BLaER1 treated with 17β-estradiol and CSF1 and Interleukin-3, amounts not matched to agents 10 nM and 100 nM (cell line): Measurements from ENCODE around the gene KRTAP4-6.
"Not testable (repeated sequence)": the region's sequence is repeated elsewhere in the genome, so short reads cannot be mapped to it uniquely, and the experiment has no call there.

ENCODE experiments used
- H3K27ac ChIP-seq, 11 experiments: shearing (Covaris generic); formaldehyde crosslinking; 2 replicates each; pipeline ENCODE4 v1.8.1; 2022
- H3K27me3 ChIP-seq, 11 experiments: shearing (Covaris generic); formaldehyde crosslinking; 2 replicates each; pipeline ENCODE4 v1.8.1; 2022
- H3K36me3 ChIP-seq, 11 experiments: shearing (Covaris generic); formaldehyde crosslinking; 2 replicates each; pipeline ENCODE4 v1.8.1; 2022
- H3K4me1 ChIP-seq, 10 experiments: shearing (Covaris generic); formaldehyde crosslinking; 2 replicates each; pipeline ENCODE4 v1.8.1; 2022
- H3K4me2 ChIP-seq, 11 experiments: shearing (Covaris generic); formaldehyde crosslinking; 2 replicates each; pipeline ENCODE4 v1.8.1; 2022
- H3K4me3 ChIP-seq, 10 experiments: shearing (Covaris generic); formaldehyde crosslinking; 2 replicates each; pipeline ENCODE4 v1.8.1; 2022
- H3K9ac ChIP-seq, 11 experiments: shearing (Covaris generic); formaldehyde crosslinking; 2 replicates each; pipeline ENCODE4 v1.8.1; 2022
- H3K9me3 ChIP-seq, 11 experiments: shearing (Covaris generic); formaldehyde crosslinking; replicated peaks in 1 of 11; 2 replicates each; pipeline ENCODE4 v1.8.1; 2022
- H4K20me1 ChIP-seq, 11 experiments: shearing (Covaris generic); formaldehyde crosslinking; 2 replicates each; pipeline ENCODE4 v1.8.1; 2022
- Cebpa-rat ChIP-seq, 11 experiments: shearing (Covaris generic); IDR thresholded peaks; 2 replicates each; pipeline ENCODE4 v1.8.1; 2022

The KRTAP4-6 gene

DNA sequence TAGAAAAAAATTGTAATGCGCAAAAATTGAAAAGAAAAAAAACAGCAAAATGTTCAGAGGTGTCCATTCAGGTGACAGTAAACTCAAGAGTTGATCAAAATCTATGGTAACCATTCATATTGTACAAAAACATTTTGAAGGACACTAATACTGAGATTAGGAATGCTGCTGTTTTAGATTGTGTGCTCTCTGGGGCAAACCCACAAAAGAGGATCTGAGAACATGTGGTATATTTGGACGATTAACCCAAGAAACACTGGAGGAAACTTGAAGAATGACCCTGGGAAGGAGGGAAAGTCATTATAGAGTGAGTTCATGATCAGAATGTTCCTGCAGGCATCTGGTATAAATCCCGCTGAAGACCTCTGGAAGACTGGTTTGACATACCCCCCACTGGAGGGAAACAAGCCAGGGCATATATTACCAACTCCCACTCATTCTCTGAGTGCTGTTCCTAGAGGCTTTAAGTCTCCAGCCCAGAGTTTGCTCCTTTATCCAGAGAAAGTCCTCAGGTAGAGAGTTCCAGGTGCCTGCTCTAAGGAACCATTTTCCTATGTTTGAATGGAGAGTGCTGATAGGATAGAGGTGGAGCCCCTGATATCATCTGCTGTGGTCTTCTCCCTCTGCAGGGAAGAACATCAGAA lies 36.5 kb upstream of the KRTAP4-6 start:
- no peak overlapping the region for H3K9ac ChIP-seq
- no peaks in the 10 kb centered on the region for H4K20me1 ChIP-seq
- peaks cover 25 to 44% (median 30%) of the 10 kb centered on the region in 10 experiments for H3K4me1 ChIP-seq
- H3K27me3 ChIP-seq: no peaks in the 10 kb centered on the region; a peak in 1 of 22 replicates
- peak overlapping the region in 7 of 11 experiments; percentile 7 to 62 (median 34); a peak in 7 of 22 replicates for H3K27ac ChIP-seq
- H3K36me3 ChIP-seq: no peaks in the 10 kb centered on the region
- no peak overlapping the region for H3K4me3 ChIP-seq
- TF ChIP-seq Cebpa-rat (IDR thresholded peaks at IDR 0.05): no peak
- H3K4me2 ChIP-seq: peak overlapping the region; percentile 74 to 95 (median 91)
- H3K9me3 ChIP-seq: peaks cover 0 to 13% (median 0%) of the 10 kb centered on the region in 11 experiments; a peak in 5 of 22 replicates

DNA sequence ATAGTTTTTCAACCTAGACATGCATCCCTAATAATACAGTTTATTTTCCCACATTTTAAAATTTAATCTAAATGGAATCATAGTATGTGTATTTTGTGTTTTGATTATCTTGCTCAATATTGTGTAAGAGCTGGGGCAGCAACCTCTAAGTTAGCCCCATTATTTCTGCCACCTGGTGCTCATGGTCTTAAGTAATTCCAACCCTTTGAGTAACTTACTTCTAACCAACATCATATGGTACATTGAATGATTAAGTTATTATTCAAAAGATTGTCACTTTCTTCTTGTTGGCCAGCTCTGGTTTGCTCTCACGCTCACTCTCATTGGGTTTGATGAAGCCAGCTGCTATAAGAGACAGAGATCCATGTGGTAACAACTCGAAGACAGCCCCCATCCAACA lies 31.5 kb upstream of the KRTAP4-6 start:
- no peak overlapping the region for H3K9ac ChIP-seq
- H4K20me1 ChIP-seq: no peaks in the 10 kb centered on the region
- TF ChIP-seq Cebpa-rat (IDR thresholded peaks at IDR 0.05): no peak
- no peak overlapping the region for H3K4me3 ChIP-seq
- peaks cover 18 to 23% (median 21%) of the 10 kb centered on the region in 10 experiments for H3K4me1 ChIP-seq
- no peak overlapping the region for H3K4me2 ChIP-seq
- H3K27me3 ChIP-seq: peaks cover 0 to 3% (median 0%) of the 10 kb centered on the region in 11 experiments; a peak in 1 of 22 replicates
- peaks cover 0 to 14% (median 4%) of the 10 kb centered on the region in 11 experiments; a peak in 8 of 22 replicates for H3K9me3 ChIP-seq
- no peak overlapping the region for H3K27ac ChIP-seq
- H3K36me3 ChIP-seq: no peaks in the 10 kb centered on the region

DNA sequence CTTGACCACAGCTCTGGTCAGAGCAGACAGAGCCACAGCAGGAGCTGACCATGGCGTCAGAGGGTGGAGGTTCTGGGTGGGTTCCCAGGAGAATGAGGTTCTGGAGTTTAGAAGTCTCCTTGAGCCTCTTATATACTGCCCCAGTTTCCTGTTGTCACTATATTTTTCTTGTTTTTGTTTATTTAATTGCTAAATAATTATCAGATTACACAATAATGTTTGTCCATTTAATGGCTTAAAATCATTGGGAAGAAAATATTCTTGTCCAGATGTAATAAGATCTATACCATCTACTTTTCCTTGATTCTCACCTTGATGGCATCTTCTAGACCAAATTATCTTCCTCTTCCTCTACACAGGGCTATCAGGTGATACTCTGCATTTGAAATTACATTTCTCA lies 27.8 kb upstream of the KRTAP4-6 start, which contains the start of gene KRTAP4-3:
KRTAP4-3 (minus strand) TSS at position 101 of the 400 bp plus-strand sequence; CDS start at position 52, 49 bp downstream.
- no peak within 1 kb of the TSS for H3K27ac ChIP-seq
- peaks cover 0 to 14% (median 4%) of the 10 kb centered on the region in 11 experiments; a peak in 8 of 22 replicates for H3K9me3 ChIP-seq
- 0 out of 20 replicates have a peak, but pooled peaks cover 0 to 2% (median 0%) of the 10 kb centered on the region in 10 experiments for H3K4me1 ChIP-seq
- TF ChIP-seq Cebpa-rat (IDR thresholded peaks at IDR 0.05): no peak
- H3K4me3 ChIP-seq: no peak within 1 kb of the TSS
- 0 out of 22 replicates have a peak, but pooled peaks cover 0 to 3% (median 0%) of the 10 kb centered on the region in 11 experiments for H3K27me3 ChIP-seq
- no peaks in the 10 kb centered on the region for H3K36me3 ChIP-seq
- H3K9ac ChIP-seq: no peak within 1 kb of the TSS
- no peaks in the 10 kb centered on the region for H4K20me1 ChIP-seq
- no peak within 1 kb of the TSS for H3K4me2 ChIP-seq

DNA sequence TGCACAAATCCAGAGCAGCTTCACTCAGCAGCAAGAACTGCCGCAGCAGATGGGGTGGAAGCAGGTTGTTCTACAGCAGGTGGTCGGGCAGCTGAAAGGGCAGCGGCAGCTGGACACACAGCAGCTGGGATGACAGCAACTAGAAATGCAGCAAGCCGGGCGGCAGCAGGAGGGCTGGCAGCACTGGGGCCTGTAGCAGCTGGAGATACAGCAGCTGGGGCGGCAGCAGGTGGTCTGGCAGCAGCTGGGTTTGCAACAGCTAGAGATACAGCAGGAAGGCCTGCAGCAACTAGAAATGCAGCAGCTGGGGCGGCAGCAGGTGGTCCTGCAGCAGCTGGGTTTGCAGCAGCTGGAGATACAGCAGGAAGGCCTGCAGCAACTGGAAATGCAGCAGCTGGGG lies 27.2 kb upstream of the KRTAP4-6 start:
- Histone ChIP-seq H4K20me1 (no peaks in the 10 kb centered on the region), H3K27me3 (0 out of 22 replicates have a peak, but pooled peaks cover 0 to 3% (median 0%) of the 10 kb centered on the region in 11 experiments), H3K4me2 (no peak overlapping the region), H3K9ac (no peak overlapping the region), H3K36me3 (no peaks in the 10 kb centered on the region), H3K9me3 (peaks cover 0 to 14% (median 4%) of the 10 kb centered on the region in 11 experiments; a peak in 8 of 22 replicates), H3K4me1 (no peaks in the 10 kb centered on the region), H3K27ac (no peak overlapping the region), H3K4me3 (no peak overlapping the region)
- no peak for TF ChIP-seq Cebpa-rat (IDR thresholded peaks at IDR 0.05)

DNA sequence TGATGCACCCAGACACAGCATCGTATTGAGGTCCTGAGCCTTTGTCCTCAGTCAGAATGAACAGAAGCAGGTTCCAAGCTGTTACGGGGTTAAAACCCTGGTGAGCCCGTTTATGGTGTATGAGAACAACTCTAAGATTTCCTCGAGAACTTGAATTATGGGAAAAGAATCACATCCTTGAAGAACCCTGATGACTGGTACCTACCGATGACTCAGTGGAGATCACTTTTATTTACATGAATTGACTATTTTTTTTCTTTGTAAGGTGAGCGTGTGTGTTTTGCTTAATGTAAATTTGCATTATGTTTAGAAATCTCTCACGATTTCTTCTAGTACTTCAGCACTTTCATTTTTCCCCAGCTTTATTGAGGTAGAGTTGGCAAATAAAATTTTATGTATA lies 23.5 kb upstream of the KRTAP4-6 start:
- no peak for TF ChIP-seq Cebpa-rat (IDR thresholded peaks at IDR 0.05)
- Histone ChIP-seq H3K27me3 (no peaks in the 10 kb centered on the region), H3K9me3 (peaks cover 0 to 14% (median 4%) of the 10 kb centered on the region in 11 experiments; a peak in 8 of 22 replicates), H4K20me1 (no peaks in the 10 kb centered on the region), H3K4me1 (no peaks in the 10 kb centered on the region), H3K36me3 (no peaks in the 10 kb centered on the region), H3K27ac (no peak overlapping the region), H3K9ac (no peak overlapping the region), H3K4me2 (no peak overlapping the region), H3K4me3 (no peak overlapping the region)

DNA sequence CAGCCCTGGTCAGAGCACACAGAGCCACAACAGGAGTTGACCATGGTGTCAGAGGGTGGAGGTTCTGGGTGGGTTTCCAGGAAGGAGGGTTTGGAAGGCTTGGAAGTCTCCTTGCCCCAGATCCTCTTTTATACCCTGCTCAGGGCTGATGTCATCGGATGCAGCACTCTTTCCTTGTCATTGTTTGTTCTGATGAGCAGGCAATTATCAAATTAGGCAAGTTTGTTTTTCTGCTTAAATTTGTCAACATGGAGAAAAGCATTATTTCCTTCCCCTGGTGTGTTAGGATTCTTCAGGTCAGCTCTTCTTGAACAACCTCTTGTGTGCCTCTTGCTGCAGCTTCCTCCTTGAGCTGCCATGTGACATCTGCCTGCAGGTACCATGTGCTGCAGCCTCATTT lies 20.3 kb upstream of the KRTAP4-6 start, which contains the start of gene KRTAP4-4:
KRTAP4-4 (minus strand) TSS at position 101 of the 400 bp plus-strand sequence; CDS start at position 44, 57 bp downstream.
- no peak within 1 kb of the TSS for H3K9ac ChIP-seq
- no peaks in the 10 kb centered on the region for H3K27me3 ChIP-seq
- no peaks in the 10 kb centered on the region for H4K20me1 ChIP-seq

DNA sequence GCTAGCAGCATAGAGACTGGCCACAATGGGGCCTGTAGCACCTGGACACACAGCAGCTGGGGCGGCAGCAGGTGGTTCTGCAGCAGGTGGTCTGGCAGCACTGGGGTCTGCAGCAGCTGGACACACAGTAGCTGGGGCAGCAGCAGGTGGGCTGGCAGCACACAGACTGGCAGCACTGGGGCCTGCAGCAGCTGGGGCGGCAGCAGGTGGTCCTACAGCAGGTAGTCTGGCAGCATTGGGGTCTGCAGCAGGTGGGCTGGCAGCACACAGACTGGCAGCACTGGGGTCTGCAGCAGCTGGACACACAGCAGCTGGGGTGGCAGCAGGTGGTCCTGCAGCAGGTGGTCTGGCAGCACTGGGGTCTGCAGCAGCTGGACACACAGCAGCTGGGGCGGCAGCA lies 19.8 kb upstream of the KRTAP4-6 start:
- not testable (repeated sequence) for H3K4me3 ChIP-seq, H3K4me1 ChIP-seq, H3K9me3 ChIP-seq, H3K4me2 ChIP-seq, H3K9ac ChIP-seq, H3K36me3 ChIP-seq, H3K27ac ChIP-seq, H4K20me1 ChIP-seq, H3K27me3 ChIP-seq

More for the DNA sequence above, 20.3 kb upstream of the KRTAP4-6 start, which contains the start of gene KRTAP4-4:
- H3K9me3 ChIP-seq: no peaks in the 10 kb centered on the region
- no peaks in the 10 kb centered on the region for H3K4me1 ChIP-seq
- no peak within 1 kb of the TSS for H3K27ac ChIP-seq
- no peak within 1 kb of the TSS for H3K4me3 ChIP-seq
- H3K4me2 ChIP-seq: no peak within 1 kb of the TSS
- H3K36me3 ChIP-seq: no peaks in the 10 kb centered on the region
- TF ChIP-seq Cebpa-rat (IDR thresholded peaks at IDR 0.05): no peak

DNA sequence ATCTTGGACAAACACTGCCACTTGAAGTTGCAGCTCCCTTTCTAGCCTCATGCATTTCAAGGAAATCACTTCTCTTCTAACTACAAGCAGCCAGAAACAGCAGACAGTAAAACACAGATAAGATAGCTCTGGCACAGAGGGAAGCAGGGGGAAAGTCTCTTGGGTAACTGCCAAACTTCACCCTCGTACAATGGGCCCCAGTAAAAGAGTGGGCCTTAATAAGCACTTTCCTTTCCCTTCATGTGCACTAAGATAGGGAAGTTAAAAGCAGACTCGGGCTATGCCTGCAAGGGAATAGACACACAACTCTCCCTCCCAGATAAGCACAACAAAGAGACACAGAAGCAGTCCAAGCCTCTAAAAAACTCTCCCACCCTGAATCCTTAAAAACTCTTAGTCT lies 13.5 kb upstream of the KRTAP4-6 start:
- Histone ChIP-seq H3K9me3 (no peaks in the 10 kb centered on the region), H3K27me3 (no peaks in the 10 kb centered on the region), H3K4me3 (no peak overlapping the region), H3K27ac (no peak overlapping the region), H3K4me1 (peaks cover 0 to 14% (median 0%) of the 10 kb centered on the region in 10 experiments; a peak in 4 of 20 replicates), H3K4me2 (peak overlapping the region in 2 of 11 experiments; percentile 41 to 65; a peak in 4 of 22 replicates), H3K9ac (no peak overlapping the region), H4K20me1 (no peaks in the 10 kb centered on the region), H3K36me3 (no peaks in the 10 kb centered on the region)
- TF ChIP-seq Cebpa-rat (IDR thresholded peaks at IDR 0.05): no peak

DNA sequence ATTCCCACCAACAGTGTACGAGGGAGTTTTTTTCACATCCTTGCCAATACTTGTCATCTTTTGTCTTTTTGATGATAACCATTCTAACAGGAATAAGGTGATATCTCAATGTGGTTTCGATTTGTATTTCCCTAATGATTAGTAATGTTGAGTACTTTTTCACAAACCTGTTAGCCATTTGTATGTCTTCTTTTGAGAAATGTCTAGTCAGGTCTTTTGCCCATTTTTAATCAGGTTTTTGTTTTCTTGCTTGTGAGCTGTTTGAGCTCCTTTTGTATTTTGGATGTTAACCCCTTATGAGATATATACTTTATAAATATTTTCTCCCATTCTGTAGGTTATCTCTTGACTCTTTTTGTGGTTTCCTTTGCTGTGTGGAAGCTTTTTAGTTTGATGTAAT lies 11.2 kb upstream of the KRTAP4-6 start:
- Histone ChIP-seq H3K27me3 (no peaks in the 10 kb centered on the region), H3K9me3 (no peaks in the 10 kb centered on the region), H3K9ac (no peak overlapping the region), H3K4me3 (no peak overlapping the region), H4K20me1 (no peaks in the 10 kb centered on the region), H3K27ac (no peak overlapping the region), H3K4me2 (no peak overlapping the region), H3K4me1 (peaks cover 0 to 14% (median 0%) of the 10 kb centered on the region in 10 experiments; a peak in 4 of 20 replicates), H3K36me3 (no peaks in the 10 kb centered on the region)
- no peak for TF ChIP-seq Cebpa-rat (IDR thresholded peaks at IDR 0.05)
